OCI-M2 (cell line): ENCODE results near the gene CLDN16.

Experiments
- DNase-seq: peaks from one replicate; lab custom pipeline; 2025; ENCODE audit not compliant: unreplicated experiment; lab: John Stamatoyannopoulos, UW

CLDN16 gene, protein sequence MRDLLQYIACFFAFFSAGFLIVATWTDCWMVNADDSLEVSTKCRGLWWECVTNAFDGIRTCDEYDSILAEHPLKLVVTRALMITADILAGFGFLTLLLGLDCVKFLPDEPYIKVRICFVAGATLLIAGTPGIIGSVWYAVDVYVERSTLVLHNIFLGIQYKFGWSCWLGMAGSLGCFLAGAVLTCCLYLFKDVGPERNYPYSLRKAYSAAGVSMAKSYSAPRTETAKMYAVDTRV

DNA sequence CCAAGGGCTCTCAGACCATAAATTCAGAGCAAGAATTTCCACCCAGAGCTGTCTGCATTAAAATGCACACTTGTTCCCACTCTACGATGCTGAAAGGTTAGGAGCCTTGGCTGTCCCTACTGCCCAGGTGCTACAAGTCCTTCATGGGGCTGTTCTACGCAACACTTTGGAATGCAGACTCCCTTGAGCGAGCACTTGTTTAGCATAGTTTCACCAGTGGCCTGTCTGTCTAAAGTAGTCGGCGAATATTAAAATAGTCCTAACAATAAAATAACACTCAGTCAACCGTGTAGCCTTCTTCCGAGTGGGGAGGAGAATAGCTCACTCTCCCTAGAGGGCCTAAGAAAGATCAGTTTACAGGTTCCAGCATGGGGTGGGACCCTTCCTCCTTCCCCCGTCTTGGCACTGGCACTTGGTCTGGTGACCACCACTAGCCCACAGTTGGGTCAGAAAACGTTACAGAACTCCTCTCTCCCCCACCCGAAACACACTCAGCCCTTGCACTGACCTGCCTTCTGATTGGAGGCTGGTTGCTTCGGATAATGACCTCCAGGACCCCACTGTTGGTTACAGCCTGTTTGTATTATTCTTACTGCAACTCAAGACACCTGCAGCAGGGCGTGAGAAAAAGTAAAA is at the start of gene CLDN16:
CLDN16 (plus strand) TSS at position 586 of the 636 bp plus-strand sequence. CDS start 167 bp downstream, outside the sequence.
- no peak for DNase-seq

DNA sequence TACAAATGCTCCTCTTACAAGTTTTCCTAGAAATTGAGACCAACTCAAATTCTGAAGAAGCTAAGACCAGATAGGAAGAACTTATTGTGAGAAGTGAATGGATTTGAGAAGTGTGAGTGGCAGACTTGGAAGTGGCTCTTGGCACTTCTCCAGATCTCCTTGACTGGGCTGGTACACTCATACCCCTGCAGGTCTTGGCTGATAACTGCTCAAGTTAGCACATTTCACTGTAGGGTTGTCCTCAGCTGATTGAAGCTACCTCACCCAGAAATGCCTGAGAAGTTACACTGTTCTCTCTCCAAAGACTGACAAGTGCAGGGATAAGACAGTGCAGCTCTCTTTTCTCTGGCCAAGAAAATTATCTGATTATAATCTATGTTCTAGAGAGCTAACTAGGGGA is 49.2 kb upstream of the CLDN16 start:
- DNase-seq, result no peak

DNA sequence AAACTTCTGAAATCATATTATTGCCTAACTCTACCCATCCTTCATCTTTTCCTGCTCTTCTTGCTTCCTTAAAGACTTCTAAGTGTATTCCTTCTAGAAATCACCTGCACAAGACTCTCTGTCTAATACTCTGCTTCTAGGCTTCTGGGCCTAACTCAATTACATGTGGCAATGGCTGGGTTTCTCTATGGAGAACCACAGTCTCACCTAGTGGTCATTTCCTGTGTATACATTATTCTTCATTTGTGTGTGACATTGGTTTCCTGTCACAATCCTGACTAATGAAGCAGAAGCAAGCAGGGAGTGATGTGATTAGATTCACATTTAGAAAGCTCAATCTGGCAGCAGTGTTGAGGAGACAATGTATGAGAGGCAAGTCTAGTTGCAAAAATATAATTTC is 48.8 kb upstream of the CLDN16 start:
- DNase-seq, result no peak

DNA sequence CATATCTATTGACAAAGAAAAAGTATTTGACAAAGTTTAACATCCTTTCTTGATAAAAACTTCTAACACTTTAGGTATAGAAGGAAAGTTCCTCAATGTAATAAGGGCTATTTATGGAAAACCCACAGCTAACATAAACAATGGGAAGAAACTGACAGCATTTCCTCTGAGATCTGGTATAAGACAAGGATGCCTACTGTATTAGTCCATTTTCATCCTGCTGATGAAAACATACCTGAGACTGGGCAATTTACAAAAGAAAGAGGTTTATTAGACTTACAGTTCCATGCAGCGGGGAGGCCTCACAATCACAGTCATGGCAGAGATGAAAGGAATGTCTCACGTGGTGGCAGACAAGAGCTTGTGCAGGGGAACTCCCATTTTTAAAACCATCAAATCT is 47.9 kb upstream of the CLDN16 start:
- DNase-seq, result no peak

DNA sequence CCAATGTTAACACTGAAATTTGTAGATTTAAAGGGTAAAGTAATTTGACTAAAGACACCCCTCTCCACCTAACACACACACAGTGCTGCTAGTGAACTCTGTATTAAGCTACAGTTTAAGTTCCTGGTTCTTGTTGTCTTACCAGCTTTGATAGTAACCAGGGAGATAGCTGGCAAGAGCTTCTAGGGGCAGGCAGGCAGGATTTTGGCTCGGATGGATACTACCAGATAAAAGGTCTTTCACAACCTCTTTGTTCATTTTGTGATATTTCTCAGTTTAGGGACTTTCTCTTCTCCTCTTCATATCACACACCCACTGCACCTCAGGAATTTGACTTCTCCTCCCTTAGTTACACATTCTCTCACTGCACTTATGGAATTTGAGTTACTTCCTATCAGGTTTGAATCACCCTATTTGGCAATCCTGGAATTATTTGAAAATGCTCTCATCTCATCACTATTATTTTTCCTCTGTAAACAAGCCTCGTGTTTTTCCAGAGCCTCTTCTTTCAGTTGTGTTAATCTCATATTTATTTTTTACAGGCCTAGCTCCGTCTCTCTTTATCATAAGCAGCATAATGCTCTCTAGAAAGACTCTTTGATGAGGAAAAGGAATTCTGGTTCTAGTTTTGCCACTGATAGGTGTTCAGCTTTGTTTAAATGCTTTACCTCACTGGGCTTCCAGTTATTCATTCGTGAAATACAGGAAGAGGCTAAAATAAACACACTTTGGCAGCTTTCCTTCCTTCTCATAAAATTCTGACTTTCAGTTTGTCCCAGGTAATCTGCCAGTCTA is 42.7 kb upstream of the CLDN16 start:
- no peak for DNase-seq

DNA sequence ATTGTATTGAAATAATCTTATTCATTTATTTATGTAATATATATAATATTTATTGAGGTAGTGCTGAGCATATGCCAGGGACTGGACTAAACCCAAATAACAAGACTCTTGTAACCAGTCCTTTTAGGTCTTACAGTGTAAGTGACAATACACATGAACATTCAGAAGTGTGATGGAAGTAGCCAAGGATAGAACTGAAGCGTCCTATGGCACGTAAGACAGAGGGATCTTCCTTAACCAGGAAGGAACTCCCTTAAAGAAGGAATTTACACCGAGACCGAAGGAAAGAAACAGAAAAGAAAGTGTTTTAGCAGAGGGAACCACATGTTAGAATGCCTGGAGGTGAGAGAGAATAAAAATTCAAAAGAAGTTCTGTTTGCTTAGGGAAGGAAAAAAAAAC is 42.1 kb upstream of the CLDN16 start:
- no peak for DNase-seq

DNA sequence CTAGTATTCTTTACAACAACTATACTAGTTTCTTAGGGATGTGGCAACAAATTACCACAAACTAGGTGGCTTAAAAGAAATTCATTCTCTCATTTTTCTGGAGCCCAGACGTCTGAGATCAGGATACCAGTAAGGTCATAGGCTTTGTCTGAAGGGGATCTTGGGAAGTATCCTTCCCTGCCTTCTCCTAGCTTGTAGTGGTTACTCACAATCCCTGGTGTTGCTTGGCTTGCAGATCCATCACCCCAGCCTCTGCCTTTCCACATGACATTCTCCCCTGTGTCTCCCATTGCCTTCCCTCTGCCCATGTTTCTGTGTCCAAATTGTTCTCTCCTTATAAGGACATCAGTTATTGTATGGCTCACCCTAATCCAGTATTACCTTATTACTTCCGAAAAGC is 41.4 kb upstream of the CLDN16 start:
- DNase-seq, result no peak

DNA sequence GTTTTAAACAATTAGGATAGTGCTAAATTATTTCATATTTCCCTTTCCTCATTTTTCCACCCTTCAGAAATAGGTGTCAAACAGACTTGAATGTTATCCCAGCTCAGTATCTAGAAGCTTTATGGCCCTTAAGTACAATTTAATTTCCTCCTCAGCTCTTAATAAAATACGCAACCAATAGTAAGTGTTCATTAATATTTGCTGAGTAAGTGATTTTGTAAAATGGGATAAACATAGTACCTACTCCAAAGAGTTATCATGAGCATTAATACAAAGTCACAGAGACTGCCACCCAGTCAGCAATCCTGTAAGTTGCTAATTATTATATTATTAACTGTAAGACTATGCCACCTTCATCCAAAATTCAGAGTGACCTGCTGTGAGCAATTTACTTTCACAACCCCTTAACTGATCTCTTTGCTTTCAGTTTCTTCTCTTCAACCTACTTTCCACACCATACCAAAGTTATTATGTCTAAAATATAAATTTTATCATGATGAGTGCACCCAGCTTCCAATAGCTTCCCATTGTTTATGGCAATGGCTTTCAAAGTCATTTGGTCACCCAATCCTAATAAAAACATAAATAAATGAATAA is 35.0 kb upstream of the CLDN16 start:
- no peak for DNase-seq

DNA sequence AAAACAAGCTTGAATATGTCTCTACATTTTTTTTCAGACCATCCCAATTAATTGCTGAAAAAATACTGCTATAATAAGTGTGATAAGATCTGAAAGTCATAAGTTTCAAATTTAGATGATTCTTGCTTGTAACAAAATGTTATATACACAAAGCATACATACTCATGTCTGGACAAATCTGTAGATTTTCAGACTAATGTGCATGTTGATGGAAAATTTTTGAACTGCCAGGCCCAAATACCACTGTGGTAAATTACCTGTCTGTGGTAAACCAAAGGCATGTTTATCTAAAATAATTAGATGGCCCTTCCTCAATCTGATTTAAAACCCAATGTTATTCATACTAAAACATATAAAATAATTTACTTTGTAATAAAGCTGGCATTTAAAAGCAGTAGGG is 31.7 kb upstream of the CLDN16 start:
- DNase-seq, result no peak

DNA sequence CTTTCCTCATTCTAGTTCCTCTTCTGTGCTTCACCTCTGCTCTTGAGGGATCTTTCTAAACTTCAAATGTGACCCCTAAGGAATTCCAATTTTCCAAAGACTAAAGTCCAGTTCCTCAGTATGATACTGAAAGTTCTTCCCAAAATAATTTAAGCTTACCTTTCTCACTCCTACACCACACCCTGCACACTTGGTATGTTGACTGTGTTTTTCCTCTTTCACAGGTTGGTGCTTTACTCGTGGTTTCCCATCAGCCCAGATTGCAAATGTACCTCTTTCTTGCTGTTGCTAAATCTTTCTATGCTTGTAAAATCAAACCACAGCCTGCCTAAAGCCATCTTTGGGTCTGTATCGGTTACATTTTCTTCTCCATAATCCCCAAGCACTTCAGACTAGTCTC is 30.5 kb upstream of the CLDN16 start:
- no peak for DNase-seq

DNA sequence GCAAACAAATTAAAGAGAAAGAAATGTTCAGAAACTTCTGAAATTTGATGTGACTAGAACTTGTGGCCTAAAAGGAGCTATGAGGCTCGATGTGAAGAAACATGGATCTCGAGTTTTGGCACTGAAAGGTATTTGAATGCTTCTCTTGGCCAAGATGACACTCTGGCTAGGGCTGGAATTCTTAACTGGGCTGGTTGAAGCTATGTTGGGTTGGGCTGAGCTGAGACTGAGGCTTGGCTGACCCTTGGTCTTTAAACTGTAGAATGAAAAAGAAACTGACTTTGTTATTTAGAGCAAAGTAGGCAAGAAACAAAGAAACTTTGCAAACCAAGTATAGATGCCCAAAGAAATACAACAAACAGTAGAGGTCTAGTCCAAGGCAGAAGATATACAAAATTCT is 28.1 kb upstream of the CLDN16 start:
- DNase-seq, result no peak

DNA sequence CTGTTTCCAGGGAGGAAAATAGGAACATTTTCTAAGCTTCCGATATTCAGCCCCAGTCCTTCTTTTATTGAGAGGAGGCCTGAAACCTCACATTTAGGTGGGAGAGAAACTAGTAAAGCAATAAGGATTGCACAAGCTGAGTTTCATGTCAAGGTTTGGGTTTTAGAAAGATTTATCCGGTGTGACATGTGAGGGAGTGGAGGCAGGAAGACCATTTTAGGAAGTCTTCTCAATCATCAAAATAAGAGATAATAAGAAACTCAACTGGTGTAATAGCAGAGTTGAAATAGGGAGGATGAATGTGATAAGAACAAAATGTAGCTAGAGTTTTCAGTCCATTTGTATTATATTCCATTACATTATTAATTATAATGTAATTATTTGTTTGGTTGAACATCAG is 27.7 kb upstream of the CLDN16 start:
- DNase-seq, result no peak

DNA sequence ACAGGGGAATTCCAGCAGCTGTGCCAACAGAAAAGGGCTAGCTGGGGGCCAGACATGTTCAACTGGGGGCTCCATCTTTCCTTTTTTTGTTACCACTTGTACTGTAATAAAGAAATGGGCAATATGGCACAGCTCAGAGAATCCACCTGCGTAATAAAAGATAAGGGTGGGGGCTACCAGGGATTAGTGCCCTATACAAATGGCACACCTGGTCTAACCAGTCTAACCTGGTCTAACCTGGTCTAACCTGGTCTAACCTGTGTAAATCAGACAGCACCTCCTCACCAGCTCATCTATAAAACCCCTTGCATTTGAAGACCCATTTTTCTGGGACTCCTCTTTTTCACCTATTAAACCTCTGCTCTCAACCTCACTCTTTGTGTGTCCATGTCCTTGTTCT is 26.2 kb upstream of the CLDN16 start:
- DNase-seq, result no peak

DNA sequence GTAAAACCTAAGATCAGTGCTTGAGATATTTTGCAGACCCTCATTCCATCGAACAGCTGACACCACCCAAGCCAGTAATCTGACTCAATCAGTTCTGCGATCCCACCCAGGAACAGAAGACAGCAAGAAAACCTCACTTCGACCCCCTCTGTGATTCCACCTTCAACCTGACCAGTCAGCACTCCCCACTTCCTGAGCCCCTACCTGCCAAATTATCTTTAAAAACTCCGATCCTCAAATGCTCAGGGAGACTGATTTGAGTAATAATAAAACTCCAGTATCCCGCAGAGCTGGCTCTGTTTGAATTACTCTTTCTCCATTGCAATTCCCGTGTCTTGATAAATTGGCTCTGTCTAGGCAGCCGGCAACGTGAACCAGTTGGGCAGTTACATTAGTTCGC is 25.7 kb upstream of the CLDN16 start:
- DNase-seq, result no peak

DNA sequence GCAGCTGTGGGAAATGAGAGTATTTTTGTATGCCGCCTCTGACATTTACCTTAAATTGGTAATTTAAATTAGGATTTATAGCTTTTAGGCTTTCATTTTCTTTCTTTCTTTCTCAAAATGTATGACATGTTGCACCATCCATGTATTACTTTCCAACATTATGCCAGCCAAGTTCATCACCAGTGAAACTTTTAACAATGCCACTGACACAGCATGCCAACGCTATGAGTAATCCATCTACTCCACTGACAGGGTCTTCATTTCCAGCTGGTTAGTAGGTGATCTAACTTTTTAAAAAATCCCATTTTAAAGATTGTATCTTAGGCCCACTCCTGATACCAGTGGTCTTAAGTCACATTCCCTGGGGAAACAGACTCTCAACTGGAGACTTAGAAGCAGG is 21.8 kb upstream of the CLDN16 start:
- DNase-seq, result no peak

DNA sequence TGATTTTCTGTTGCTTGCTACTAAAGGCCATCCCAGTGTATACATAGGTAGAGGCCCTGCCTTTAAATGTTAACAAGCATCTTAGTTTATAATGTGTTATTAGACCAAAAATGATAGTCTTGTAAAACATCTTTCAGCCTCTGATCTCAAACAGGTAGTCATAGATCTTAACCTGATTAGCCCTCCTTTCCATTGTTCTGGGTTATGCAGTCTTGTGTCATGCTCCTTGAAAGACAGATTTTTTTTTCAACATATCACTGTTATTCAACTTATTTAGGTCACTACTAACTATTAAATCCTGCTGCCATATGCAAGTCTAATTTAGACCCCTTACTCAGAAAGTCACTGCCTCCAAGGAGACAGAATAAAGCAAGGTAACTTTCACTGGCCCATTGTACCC is 19.1 kb upstream of the CLDN16 start:
- DNase-seq, result no peak

DNA sequence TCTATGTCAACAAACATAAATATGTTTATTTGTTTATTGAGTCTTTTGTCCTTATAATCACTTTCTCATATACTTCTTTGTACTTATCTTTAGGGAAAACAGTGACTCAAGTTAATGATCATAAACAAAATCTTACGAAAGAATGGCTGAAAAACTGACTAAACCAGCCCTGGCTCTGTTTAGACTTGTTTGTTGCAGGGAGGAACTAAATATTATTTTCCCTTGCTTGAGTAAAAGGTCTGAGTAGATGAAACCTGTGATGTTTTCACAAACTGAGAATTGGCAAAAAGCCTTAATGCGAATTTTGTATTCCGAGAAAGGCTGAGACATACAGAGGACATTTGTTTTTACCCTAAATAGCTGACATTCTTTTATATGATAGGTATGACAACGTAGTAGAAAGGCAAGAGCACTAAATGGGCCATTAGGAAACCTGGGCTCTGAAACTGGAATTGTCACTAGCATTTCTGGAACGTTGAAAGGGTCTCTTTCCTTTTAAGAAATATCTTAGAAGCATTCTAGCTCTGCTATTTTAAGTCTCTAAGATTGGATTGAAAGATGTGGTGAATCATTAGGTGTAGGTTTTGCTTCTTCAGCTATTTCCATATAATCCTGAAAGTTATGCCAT is 18.2 kb upstream of the CLDN16 start:
- no peak for DNase-seq

DNA sequence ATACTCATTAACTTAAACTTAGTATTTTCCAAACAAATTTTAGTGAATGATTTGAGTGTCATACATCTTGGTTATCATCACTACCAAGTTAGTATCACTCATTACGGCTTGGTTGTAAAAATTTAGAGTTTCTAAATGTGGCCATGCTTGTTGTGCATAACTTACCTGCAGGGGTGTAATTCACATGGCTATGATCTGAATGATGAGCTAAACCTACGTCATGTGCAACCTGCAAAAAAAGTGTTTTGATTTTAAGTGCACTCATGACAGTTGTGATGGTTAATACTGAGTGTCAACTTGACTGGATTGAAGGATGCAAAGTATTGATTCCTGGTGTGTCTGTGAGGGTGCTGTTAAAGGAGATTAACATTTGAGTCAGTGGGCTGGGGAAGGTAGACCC is 17.6 kb upstream of the CLDN16 start:
- DNase-seq, result no peak

DNA sequence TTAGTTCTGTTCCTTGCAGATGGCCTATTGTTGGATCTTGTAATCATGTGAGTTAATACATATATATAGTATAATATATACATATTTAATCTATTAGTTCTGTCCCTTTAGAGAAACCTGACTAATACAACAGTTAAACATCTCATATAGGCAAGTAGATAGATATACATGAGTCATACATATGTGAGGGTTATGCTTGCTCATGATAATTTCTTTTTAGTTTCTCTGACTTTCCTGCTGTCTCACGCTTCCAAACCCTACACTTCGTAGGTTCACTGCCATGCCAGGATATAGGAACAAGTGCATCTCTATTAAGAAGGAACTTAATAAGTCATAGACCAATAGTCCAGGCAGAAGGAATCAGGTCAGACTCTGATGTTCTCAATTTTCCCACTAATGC is 16.8 kb upstream of the CLDN16 start:
- DNase-seq, result no peak

DNA sequence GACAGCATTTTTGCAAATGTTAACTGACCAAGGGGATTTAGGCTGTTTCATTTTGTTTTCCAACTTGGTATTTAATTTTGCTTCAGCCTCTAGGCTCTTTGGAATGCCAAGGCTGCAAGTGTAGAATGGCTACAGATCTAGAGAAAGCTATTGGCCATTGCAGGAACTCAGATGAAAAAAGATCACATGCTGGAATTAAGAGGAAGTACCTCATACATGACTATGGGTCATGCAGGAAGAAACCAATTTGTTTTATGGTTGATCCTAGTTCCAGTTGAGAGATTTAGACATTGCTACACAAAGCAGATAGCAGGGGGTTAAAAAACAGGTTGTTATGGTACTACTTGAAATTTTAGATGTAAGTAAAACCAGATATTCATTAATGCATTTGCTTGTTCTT is 12.7 kb upstream of the CLDN16 start:
- DNase-seq, result no peak

DNA sequence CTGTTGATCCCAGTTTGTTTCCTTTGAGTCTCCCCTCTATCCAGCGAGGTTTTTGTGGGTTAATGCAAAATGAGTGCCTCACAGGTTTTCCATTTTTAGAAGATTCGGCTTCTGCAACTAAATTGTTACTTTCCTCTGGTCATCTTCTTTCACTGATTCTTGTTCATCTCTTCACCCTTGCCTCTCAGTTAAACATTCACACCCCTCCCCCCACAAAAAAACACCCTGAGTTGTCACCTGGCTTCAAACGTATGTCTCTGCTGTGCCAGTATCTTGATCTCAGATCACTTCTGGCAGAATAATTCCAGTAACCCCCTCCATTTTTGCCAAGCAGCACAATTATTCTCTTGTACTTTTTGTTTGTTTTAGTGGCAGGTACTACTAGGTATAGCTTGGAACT is 12.3 kb upstream of the CLDN16 start:
- no peak for DNase-seq
